Transverse colon (tissue), 1 donor: ENCODE measurements around the gene TRABD2B.

ENCODE experiments used
- EP300 ChIP-seq: sonication (generic); formaldehyde crosslinking; IDR thresholded peaks from one replicate; pipeline ENCODE4 v1.6.1; 2017; ENCODE audit warnings: antibody characterized with exemption, low read depth
- POLR2A ChIP-seq: fragments of 450-650 bp; IDR thresholded peaks from one replicate; pipeline ENCODE4 v1.6.1; 2016; ENCODE audit warnings: antibody characterized with exemption, mild to moderate bottlenecking, moderate library complexity

DNA sequence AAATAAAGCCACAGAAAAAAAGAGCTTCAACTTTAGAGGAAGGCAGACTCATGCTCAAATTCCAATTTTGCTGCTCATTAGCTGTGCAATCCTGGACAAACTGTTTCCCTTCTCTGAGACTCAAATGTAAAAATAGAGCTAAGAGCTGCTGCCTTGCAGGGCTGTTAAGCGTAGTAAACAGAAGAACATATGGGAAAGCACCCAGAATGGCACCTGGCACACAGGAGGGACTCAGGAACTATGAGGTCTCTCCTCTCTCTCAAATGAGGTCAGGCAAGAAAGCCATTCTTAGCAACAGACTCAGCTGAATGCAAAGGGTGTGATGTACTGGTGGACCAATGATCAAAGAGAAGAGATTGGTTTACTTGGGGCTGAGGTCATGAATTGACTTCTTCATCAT lies 61.3 kb downstream of the TRABD2B start:
- TF ChIP-seq EP300 (no peak), POLR2A (no peak)
